ENCODE results near the gene AAGAB.

Gene AAGAB

DNA sequence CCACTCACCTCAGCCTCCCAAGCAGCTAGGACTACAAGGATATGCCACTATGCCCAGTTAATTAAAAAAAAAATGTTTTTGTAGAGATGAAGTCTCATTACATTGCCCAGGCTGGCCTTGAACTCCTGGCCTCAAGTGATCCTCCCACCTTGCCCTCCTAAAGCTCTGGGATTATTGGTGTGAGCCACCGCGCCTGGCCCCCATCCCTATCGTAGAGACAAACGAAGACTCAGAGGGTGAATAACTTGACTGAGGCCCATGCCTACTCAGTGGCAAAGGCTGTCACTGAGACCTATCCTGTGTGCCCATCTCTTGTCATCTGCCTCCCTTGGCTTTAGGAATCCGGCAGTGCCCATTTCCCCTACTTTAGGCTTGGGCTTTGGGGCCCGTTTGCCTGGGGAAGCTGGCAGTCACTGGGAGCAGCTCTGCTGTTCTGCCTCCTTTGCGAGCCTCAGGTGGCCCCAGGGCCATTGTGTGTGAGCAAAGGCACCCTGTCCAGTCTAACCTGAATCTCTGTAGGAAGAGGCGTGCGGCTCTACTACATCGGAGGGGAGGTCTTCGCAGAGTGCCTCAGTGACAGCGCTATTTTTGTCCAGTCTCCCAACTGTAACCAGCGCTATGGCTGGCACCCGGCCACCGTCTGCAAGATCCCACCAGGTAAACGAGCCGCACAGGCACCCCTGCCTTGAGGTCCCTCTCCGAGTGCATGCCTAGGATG, 70.1 kb downstream of the AAGAB start:
- H3K27ac ChIP-seq (ENCODE audit: extremely low read depth, low read depth, low read length), result no peak overlapping the region
- TF ChIP-seq ZNF114 (tag by site-specific recombination; IDR thresholded peaks at IDR 0.05), result no peak
- TF ChIP-seq ZNF623 (tag by site-specific recombination; IDR thresholded peaks at IDR 0.05), result 0 out of 2 replicates have a peak, but pooled peaks have one; percentile 24
- TF ChIP-seq ZNF423 (tag by site-specific recombination; IDR thresholded peaks at IDR 0.05), result no peak
- TF ChIP-seq ZNF335 (tag by site-specific recombination; conservative IDR thresholded peaks at IDR 0.05), result no peak
- peaks cover 0 to 63% of the 10 kb centered on the region in 2 experiments for H3K36me3 ChIP-seq (ENCODE audit: control insufficient read depth in 2 of 2, insufficient read depth in 1 of 2, low read length in 2 of 2)
- H3K4me3 ChIP-seq (ENCODE audit: low read depth, low read length), result no peak overlapping the region
- no peaks in the 10 kb centered on the region for H3K9me3 ChIP-seq (ENCODE audit: control insufficient read depth, insufficient read depth, low read depth, low read length)
- ChIA-PET CTCF (interaction anchor here (0.8 kb wide), 1 partner anchor 19 kb away, joined by 3 read pairs; no protein-coding TSS in a partner anchor), POLR2A (interaction anchor here (0.6 kb wide), 1 partner anchor 65 kb away, joined by 4 read pairs; no protein-coding TSS in a partner anchor)
- H3K4me1 ChIP-seq (ENCODE audit: control insufficient read depth, insufficient read depth, low read length), result no peaks in the 10 kb centered on the region

DNA sequence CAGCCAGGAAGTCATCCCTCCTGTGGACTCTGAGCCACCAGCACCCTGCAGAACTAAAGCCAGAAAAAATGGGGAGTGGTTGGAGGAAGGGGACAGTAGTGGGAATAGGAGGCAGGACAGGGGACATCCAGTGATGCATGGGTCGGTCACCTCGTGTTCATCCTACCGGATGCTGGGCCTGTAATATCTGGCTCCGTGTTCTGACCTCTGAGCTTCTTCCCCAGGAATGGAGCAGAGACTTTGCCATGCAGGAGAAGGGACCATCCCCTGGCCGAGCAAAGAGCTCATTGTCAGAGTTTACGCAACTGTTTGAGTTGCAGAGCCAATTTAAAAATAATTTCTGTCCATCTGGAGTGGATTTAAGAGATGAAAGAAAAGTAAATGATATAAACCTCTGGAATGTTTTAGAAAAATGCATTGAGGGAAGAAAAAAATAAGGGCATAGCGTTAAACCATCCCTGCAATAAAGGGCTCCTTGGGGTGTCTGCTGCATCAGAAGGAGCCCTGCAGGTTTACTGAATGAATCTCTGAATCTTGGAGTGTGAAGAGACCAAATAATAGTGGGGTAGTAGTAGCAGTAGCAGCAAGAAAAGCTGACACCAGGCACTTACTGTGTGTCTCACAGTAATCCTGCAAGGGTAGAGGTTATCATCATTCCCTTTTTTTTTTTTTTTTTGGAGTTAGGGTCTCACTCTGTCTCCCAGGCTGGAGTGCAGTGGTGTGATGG, 70.9 kb downstream of the AAGAB start:
- ChIA-PET POLR2A (interaction anchor here (0.6 to 0.7 kb wide), 2 partner anchors 9 to 64 kb away, joined by 3 to 4 read pairs; no protein-coding TSS in a partner anchor), CTCF (interaction anchor here (0.7 to 0.8 kb wide), 2 partner anchors 19 to 282 kb away, joined by 3 read pairs; no protein-coding TSS in a partner anchor)
- H3K9me3 ChIP-seq (ENCODE audit: control insufficient read depth, insufficient read depth, low read depth, low read length), result no peaks in the 10 kb centered on the region
- TF ChIP-seq ZSCAN23 (tag by site-specific recombination; IDR thresholded peaks at IDR 0.05) (no peak), ZNF335 (tag by site-specific recombination; conservative IDR thresholded peaks at IDR 0.05) (no peak), ZSCAN16 (tag by site-specific recombination; IDR thresholded peaks at IDR 0.05) (no peak), ZNF121 (tag by site-specific recombination; IDR thresholded peaks at IDR 0.05) (no peak), ZNF133 (tag by site-specific recombination; IDR thresholded peaks at IDR 0.05) (no peak), ZNF544 (tag by site-specific recombination; IDR thresholded peaks at IDR 0.05) (no peak), ZNF274 (IDR thresholded peaks at IDR 0.05; ENCODE audit: low read length) (no peak), ZNF274 (tag by site-specific recombination; IDR thresholded peaks at IDR 0.05; ENCODE audit: borderline replicate concordance) (no peak), ZFP3 (tag by site-specific recombination; IDR thresholded peaks at IDR 0.05; ENCODE audit: low read depth) (no peak), ZNF707 (tag by site-specific recombination; IDR thresholded peaks at IDR 0.05) (no peak), ZNF184 (tag by site-specific recombination; IDR thresholded peaks at IDR 0.05) (no peak), ZNF114 (tag by site-specific recombination; IDR thresholded peaks at IDR 0.05) (no peak), ZNF146 (tag by site-specific recombination; IDR thresholded peaks at IDR 0.05) (no peak), ZBTB1 (tag by site-specific recombination; IDR thresholded peaks at IDR 0.05) (no peak)
- TF ChIP-seq, protein P1, sequence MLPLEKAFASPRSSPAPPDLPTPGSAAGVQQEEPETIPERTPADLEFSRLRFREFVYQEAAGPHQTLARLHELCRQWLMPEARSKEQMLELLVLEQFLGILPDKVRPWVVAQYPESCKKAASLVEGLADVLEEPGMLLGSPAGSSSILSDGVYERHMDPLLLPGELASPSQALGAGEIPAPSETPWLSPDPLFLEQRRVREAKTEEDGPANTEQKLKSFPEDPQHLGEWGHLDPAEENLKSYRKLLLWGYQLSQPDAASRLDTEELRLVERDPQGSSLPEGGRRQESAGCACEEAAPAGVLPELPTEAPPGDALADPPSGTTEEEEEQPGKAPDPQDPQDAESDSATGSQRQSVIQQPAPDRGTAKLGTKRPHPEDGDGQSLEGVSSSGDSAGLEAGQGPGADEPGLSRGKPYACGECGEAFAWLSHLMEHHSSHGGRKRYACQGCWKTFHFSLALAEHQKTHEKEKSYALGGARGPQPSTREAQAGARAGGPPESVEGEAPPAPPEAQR (tag by site-specific recombination; IDR thresholded peaks at IDR 0.05), result no peak
- TF ChIP-seq, protein P2, sequence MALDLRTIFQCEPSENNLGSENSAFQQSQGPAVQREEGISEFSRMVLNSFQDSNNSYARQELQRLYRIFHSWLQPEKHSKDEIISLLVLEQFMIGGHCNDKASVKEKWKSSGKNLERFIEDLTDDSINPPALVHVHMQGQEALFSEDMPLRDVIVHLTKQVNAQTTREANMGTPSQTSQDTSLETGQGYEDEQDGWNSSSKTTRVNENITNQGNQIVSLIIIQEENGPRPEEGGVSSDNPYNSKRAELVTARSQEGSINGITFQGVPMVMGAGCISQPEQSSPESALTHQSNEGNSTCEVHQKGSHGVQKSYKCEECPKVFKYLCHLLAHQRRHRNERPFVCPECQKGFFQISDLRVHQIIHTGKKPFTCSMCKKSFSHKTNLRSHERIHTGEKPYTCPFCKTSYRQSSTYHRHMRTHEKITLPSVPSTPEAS (tag by site-specific recombination; IDR thresholded peaks at IDR 0.05), result no peak
- H3K36me3 ChIP-seq (ENCODE audit: control insufficient read depth in 2 of 2, insufficient read depth in 1 of 2, low read length in 2 of 2), result peaks cover 0 to 61% of the 10 kb centered on the region in 2 experiments; a peak in 2 of 3 replicates
- no peak overlapping the region for H3K4me3 ChIP-seq (ENCODE audit: low read depth, low read length)
- no peaks in the 10 kb centered on the region for H3K4me1 ChIP-seq (ENCODE audit: control insufficient read depth, insufficient read depth, low read length)
- no peak overlapping the region for H3K27ac ChIP-seq (ENCODE audit: extremely low read depth, low read depth, low read length)

DNA sequence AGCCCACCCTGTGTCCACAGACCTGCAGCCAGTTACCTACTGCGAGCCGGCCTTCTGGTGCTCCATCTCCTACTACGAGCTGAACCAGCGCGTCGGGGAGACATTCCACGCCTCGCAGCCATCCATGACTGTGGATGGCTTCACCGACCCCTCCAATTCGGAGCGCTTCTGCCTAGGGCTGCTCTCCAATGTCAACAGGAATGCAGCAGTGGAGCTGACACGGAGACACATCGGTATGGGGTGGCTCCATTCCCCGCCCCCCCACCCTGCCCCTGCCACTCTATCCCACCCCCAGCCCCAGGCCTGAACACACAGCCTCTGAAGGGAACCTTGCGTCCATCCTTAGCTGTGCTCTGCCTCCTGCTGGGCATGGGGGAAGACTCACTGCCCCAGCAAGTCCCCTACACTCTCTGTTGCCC, 73.2 kb downstream of the AAGAB start:
- Histone ChIP-seq H3K36me3 (ENCODE audit: control insufficient read depth in 2 of 2, insufficient read depth in 1 of 2, low read length in 2 of 2) (peaks cover 0 to 47% of the 10 kb centered on the region in 2 experiments; a peak in 2 of 3 replicates), H3K4me3 (ENCODE audit: low read depth, low read length) (no peak overlapping the region), H3K9me3 (ENCODE audit: control insufficient read depth, insufficient read depth, low read depth, low read length) (no peaks in the 10 kb centered on the region), H3K4me1 (ENCODE audit: control insufficient read depth, insufficient read depth, low read length) (no peaks in the 10 kb centered on the region), H3K27ac (ENCODE audit: extremely low read depth, low read depth, low read length) (no peak overlapping the region)
- ChIA-PET POLR2A (no interaction called here), CTCF (interaction anchor here (0.6 to 1.0 kb wide), 4 partner anchors 30 to 186 kb away, joined by 3 to 5 read pairs (median 3); no protein-coding TSS in a partner anchor)
- TF ChIP-seq GLIS1 (tag by site-specific recombination; IDR thresholded peaks at IDR 0.05) (no peak), ZFP3 (tag by site-specific recombination; IDR thresholded peaks at IDR 0.05; ENCODE audit: low read depth) (no peak), ZFP69B (tag by site-specific recombination; IDR thresholded peaks at IDR 0.05) (no peak), ZNF664 (tag by site-specific recombination; IDR thresholded peaks at IDR 0.05) (no peak), ZNF837 (tag by site-specific recombination; IDR thresholded peaks at IDR 0.05) (no peak), HOXC10 (CRISPR knock-in tag; IDR thresholded peaks at IDR 0.05) (no peak), ZBTB21 (tag by site-specific recombination; IDR thresholded peaks at IDR 0.05) (no peak), MZF1 (tag by site-specific recombination; IDR thresholded peaks at IDR 0.05; ENCODE audit: borderline replicate concordance) (no peak)
- TF ChIP-seq, protein P3, sequence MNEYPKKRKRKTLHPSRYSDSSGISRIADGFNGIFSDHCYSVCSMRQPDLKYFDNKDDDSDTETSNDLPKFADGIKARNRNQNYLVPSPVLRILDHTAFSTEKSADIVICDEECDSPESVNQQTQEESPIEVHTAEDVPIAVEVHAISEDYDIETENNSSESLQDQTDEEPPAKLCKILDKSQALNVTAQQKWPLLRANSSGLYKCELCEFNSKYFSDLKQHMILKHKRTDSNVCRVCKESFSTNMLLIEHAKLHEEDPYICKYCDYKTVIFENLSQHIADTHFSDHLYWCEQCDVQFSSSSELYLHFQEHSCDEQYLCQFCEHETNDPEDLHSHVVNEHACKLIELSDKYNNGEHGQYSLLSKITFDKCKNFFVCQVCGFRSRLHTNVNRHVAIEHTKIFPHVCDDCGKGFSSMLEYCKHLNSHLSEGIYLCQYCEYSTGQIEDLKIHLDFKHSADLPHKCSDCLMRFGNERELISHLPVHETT (tag by site-specific recombination; IDR thresholded peaks at IDR 0.05), result no peak
